IPS-15b (cell line): Measurements from ENCODE around the gene LMBR1.
"Not testable (repeated sequence)": the region's sequence is repeated elsewhere in the genome, so short reads cannot be mapped to it uniquely, and the experiment has no call there.

Experiments used
- H3K27me3 ChIP-seq: one replicate; pipeline ENCODE4 v1.6.1; 2013; ENCODE audit warnings: low read length; ENCODE audit not compliant: control insufficient read depth, insufficient read depth
- H3K36me3 ChIP-seq: one replicate; pipeline ENCODE4 v1.6.1; 2013; ENCODE audit warnings: low read length; ENCODE audit not compliant: control insufficient read depth, insufficient read depth
- H3K4me1 ChIP-seq: one replicate; pipeline ENCODE4 v1.6.1; 2013; ENCODE audit warnings: mild to moderate bottlenecking, low read length; ENCODE audit not compliant: control insufficient read depth, insufficient read depth
- H3K4me3 ChIP-seq: one replicate; pipeline ENCODE4 v1.5.1; 2013; ENCODE audit warnings: low read depth, low read length
- H3K9ac ChIP-seq: one replicate; pipeline ENCODE4 v1.6.1; 2013; ENCODE audit warnings: low read depth, mild to moderate bottlenecking, low read length
- H3K9me3 ChIP-seq: one replicate; pipeline ENCODE4 v1.6.1; 2013; ENCODE audit warnings: mild to moderate bottlenecking, low read length; ENCODE audit not compliant: control insufficient read depth, insufficient read depth

LMBR1 gene, protein sequence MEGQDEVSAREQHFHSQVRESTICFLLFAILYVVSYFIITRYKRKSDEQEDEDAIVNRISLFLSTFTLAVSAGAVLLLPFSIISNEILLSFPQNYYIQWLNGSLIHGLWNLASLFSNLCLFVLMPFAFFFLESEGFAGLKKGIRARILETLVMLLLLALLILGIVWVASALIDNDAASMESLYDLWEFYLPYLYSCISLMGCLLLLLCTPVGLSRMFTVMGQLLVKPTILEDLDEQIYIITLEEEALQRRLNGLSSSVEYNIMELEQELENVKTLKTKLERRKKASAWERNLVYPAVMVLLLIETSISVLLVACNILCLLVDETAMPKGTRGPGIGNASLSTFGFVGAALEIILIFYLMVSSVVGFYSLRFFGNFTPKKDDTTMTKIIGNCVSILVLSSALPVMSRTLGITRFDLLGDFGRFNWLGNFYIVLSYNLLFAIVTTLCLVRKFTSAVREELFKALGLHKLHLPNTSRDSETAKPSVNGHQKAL

DNA sequence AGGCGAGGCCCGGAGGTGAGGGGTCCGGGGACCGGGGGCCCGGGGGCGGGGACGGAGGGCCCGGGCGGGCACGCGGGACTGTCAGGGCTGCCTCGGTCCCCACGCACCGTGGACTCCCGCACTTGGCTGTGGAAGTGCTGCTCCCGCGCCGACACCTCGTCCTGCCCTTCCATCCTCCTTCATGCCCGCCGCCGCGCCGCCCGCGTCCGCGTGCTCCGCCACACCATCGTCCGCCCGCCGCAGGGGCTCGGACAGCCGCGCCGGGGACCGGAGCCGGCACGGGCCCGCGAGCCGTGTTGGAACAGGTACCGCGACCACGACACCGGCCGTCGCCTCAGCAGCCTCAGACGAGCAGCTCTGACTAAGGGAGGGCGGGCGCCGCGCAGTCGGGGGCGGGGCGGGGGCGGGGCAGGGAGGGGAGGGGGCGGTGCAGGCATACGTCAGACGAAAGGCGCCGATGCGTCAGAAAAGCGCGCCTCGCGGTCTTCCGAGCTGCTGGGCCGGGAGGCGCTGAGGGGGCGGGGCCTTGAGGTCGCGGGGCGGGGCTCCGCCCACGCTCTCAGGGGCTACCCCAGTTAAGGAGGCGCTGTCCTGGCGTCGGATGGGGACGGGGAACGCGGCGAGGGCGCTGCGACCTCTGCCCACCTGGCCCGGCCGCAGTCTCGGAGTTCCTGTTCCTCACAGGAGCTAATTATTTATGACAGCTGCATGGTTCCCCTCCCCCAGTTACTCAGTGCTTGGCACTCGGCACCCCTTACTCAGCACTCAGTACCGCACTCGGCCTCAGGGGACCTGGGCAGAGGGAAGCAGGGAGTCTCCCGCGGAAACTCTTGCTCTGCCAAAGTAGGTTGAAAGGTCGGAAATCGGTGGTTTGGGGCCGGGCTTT is at the start of gene LMBR1:
Gene LMBR1 (minus strand): TSS at position 363 of the 886 bp plus-strand sequence. CDS start 190 bp downstream, at position 173.
- Histone ChIP-seq H3K4me3 (peak within 1 kb of the TSS; percentile 96), H3K9ac (peak within 1 kb of the TSS; percentile 90), H3K27me3 (no peaks in the 10 kb centered on the region), H3K9me3 (no peaks in the 10 kb centered on the region), H3K4me1 (no peaks in the 10 kb centered on the region), H3K36me3 (peaks cover 3% of the 10 kb centered on the region)

DNA sequence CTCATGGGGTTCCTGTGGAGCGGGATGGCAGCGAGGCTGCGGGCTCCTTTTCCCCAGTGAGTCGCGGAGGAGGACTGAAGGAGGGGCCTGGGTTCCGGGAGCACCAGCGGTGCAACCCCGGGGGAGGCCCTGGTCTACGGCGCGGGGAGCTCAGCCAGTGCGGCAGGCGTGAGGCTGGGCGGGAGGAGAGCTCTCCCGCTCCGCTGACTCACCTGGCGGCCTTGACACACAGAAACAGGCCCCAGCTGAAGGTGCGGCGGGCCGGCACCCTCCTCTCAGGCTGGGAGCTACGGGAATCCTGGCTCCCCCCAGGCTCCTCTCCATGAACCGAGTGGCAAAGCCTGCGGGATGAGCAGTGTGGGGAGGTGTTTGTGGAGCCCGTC is 49.7 kb upstream of the LMBR1 start:
- Histone ChIP-seq H3K36me3 (no peaks in the 10 kb centered on the region), H3K4me3 (peak overlapping the region; percentile 18), H3K27me3 (peaks cover 8% of the 10 kb centered on the region), H3K9me3 (no peaks in the 10 kb centered on the region), H3K9ac (no peak overlapping the region), H3K4me1 (no peaks in the 10 kb centered on the region)

DNA sequence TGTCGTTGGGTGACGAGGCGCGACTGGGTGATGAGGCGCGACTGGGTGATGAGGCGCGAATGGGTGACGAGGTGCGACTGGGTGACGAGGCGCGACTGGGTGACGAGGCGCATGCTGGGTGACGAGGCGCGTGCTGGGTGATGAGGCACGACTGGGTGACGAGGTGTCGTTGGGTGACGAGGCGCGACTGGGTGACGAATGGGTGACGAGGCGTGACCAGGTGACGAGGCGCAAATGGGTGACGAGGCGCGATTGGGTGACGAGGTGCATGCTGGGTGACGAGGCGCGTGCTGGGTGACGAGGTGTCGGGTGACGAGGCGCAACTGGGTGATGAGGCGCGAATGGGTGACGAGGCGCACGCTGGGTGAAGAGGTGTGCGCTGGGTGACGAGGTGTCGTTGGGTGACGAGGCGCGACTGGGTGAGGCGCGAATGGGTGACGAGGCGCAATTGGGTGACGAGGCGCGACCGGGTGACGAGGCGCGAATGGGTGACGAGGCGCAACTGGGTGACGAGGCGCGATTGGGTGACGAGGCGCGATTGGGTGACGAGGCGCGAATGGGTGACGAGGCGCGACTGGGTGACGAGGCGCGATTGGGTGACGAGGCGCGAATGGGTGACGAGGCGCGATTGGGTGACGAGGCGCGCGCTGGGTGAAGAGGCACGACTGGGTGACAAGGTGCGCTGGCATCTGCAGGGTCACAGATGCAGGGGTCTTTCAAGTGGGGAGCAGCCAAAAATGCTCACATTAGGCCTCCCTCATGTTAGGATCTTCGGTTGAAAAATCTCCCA is 48.6 kb upstream of the LMBR1 start:
- H3K4me3 ChIP-seq = no peak overlapping the region
- no peaks in the 10 kb centered on the region for H3K9me3 ChIP-seq
- H3K36me3 ChIP-seq = no peaks in the 10 kb centered on the region
- peaks cover 8% of the 10 kb centered on the region for H3K27me3 ChIP-seq
- H3K9ac ChIP-seq = no peak overlapping the region
- H3K4me1 ChIP-seq = no peaks in the 10 kb centered on the region

DNA sequence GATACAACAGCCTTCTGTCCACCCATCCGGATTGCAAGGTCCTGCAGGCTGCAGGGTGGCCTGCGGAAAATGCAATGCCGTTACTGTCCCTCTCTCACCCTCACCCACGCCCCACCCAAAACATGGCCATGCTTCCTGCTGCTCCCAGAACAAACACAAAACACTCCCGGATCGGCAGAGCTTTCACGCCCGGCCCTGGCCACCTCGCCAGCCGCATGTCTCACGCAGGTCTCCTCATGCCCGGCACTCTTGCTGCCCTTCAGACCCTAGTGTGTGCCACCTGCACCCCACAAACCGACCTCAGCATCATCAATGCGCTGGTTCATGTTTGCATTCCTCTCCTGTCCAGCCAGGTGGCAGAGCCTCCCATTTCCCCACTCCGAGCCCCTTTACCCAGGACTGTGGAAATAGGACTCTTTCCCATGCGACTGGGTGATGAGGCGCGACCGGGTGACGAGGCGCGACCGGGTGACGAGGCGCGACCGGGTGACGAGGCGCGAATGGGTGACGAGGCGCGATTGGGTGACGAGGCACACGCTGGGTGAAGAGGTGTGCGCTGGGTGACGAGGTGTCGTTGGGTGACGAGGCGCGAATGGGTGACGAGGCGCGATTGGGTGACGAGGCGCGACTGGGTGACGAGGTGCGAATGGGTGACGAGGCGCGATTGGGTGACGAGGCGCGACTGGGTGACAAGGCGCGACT is 47.6 kb upstream of the LMBR1 start:
- Histone ChIP-seq H3K9me3 (no peaks in the 10 kb centered on the region), H3K27me3 (peaks cover 8% of the 10 kb centered on the region), H3K9ac (no peak overlapping the region), H3K4me1 (no peaks in the 10 kb centered on the region), H3K36me3 (no peaks in the 10 kb centered on the region), H3K4me3 (no peak overlapping the region)

DNA sequence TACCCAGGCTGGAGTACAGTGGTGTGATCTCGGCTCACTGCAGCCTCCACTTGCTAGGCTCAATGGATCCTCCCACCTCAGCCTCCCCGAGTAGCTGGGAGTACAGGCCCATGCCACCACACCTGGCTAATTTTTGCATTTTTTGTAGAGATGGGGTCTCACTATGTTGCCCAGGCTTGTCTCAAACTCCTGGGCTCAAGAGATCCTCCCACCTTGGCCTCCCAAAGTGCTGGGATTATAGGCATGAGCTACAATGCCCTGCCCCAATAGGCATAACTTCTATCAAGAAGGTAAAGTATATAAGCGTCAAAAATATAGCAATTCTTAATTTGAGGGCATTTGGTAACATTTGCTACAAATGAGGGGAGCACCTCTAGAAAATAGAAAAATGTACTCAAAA is 43.8 kb upstream of the LMBR1 start:
- not testable (repeated sequence) for H3K4me1 ChIP-seq, H3K9ac ChIP-seq, H3K4me3 ChIP-seq, H3K36me3 ChIP-seq, H3K9me3 ChIP-seq, H3K27me3 ChIP-seq

DNA sequence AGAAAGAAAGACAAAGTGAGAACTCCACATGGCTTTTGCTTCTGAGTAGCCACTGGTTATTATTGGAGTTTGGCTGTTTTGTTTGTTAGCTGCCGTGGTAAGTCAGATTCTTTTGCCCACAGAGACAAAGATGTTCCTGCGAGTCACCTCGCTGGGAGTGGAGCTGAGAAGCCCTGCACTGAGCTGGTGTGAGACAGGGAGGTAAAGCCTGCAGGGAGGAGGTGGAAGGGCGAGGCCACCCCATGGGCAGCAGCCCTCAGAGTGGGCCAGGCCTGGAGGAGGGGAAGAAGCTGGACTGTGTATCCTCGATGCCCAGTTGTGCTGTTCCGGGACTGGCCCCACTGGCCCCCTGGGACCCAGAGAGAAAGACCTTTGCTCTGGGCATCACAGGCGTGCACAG is 42.3 kb upstream of the LMBR1 start:
- Histone ChIP-seq H3K9me3 (no peaks in the 10 kb centered on the region), H3K9ac (no peak overlapping the region), H3K27me3 (no peaks in the 10 kb centered on the region), H3K4me1 (no peaks in the 10 kb centered on the region), H3K36me3 (no peaks in the 10 kb centered on the region), H3K4me3 (no peak overlapping the region)

DNA sequence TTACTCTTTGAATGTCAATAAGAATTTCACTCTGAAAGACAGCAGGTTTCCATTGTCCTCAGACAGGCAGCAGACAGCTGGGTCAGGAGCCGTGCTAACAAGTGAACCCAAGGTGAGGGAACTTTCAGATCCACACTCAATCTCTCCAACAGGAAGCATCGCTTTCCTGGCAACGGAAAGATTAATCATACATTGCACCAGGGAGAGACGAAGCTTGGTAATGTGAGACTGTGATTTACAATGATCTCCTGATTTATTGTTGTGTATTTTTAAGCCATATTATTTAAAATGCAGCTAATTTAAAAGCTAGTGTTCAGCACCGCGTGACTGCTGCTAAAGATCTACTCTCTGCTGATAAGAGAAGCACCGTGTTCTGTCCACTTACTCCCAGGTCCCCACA is 39.0 kb upstream of the LMBR1 start:
- H3K9me3 ChIP-seq = no peaks in the 10 kb centered on the region
- no peak overlapping the region for H3K4me3 ChIP-seq
- H3K9ac ChIP-seq = no peak overlapping the region
- no peaks in the 10 kb centered on the region for H3K36me3 ChIP-seq
- H3K4me1 ChIP-seq = no peaks in the 10 kb centered on the region
- H3K27me3 ChIP-seq = no peaks in the 10 kb centered on the region

DNA sequence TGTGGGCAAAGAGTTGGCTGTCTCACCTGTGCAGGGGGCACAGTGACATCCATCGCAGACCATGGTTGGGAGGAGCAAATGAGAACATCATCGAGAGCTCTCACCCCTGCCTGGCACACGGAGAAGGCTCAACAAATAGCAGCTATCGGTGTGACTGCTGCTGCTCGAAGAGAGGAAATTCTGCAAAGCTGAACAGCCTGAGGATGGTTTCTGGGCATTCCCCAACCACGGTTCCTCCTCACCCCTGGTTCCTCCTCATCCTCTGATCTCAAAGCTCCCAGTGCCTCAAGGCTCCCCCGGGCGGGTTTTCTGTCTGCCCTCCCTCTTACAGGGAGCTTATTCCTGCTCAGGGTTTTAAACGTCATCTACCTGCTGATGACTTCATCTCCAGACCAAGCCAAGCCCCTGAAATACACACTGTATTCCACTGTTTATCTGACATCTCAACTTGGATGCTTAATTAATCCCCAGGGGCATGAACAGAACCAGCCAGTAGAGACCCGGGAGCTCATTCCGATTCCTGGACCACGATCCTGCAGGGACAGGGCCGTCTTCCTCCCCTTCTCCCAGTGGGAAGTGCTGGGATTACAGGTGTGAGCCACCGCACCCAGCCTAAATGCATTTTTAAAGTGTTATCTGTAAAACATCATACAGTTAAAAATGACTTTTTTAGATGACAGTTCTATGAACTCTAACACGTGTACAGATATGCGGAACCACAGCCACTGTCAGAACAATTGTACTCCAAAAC is 37.0 kb upstream of the LMBR1 start:
- H3K4me3 ChIP-seq = no peak overlapping the region
- H3K27me3 ChIP-seq = no peaks in the 10 kb centered on the region
- H3K4me1 ChIP-seq = no peaks in the 10 kb centered on the region
- no peaks in the 10 kb centered on the region for H3K9me3 ChIP-seq
- no peak overlapping the region for H3K9ac ChIP-seq
- no peaks in the 10 kb centered on the region for H3K36me3 ChIP-seq

DNA sequence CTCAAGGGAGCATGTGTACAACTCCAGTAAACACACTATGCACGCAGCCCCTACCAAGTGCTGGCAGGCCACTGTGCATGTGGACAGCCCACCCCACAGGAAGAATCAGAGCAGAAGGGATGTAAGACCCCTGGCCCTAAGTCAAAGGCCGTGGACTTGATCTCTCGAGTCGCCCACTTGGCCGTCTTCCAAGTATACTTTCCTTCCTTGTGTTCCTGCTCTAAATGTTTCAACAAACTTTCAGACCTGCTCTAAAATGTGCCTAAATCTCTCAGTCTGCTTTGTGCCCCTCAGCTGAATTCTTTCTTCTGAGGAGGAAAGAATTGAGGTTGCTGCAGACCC is 35.4 kb upstream of the LMBR1 start:
- no peaks in the 10 kb centered on the region for H3K27me3 ChIP-seq
- no peaks in the 10 kb centered on the region for H3K9me3 ChIP-seq
- no peaks in the 10 kb centered on the region for H3K4me1 ChIP-seq
- H3K36me3 ChIP-seq = no peaks in the 10 kb centered on the region
- H3K4me3 ChIP-seq = no peak overlapping the region
- H3K9ac ChIP-seq = no peak overlapping the region

DNA sequence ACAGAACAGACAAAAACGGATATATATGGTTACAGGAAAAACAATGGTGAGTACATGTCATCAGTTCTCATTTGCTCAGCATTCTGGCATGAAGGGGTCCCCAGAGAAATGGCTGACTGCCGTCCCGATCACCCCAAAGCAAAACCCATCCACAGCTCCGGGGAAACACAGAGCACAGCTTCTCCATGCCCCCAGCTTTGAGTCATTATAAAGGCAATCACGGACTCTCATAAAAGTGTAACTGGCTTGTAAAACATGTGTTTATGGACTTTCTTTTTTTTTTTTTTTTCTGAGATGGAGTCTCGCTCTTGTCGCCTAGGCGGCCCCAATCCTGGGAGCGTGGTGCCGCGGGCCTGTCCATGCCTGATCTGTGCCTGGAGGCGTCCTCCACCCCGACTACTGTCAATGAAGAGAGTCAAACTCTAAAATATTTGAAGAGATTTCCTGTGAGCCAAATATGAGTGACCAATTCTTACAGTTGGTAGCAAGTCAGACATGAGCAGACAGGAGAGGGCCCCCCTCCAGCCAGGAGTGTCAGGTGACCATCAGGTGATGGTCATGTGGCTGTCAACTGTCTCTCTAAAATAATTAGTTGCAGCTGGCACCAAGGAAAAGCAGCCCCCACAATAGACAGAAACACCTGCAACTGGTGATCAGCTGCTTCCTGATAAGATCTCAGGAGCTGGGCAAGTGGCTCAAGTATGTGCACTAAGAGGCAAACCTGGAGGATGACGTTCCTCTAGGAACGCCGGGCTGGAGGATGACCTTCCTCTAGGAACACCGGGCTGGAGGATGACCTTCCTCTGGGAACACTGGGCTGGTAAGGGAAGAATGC is 34.8 kb upstream of the LMBR1 start:
- Histone ChIP-seq H3K4me1 (no peaks in the 10 kb centered on the region), H3K9me3 (no peaks in the 10 kb centered on the region), H3K9ac (no peak overlapping the region), H3K4me3 (no peak overlapping the region), H3K27me3 (no peaks in the 10 kb centered on the region), H3K36me3 (no peaks in the 10 kb centered on the region)
